Stimulated activated naive CD8-positive, alpha-beta T cell treated with anti-CD3 and anti-CD28 coated beads, Interleukin-15, Interleukin-2, amounts not matched to agents 100 ng/mL and 50 ng/mL, for 24 hours (primary cell): ENCODE results near the gene PTGDR.
A peak's percentile ranks its signal among the peaks of the same experiment; 100 is the strongest.

ENCODE experiments used
- H3K27ac Mint-ChIP-seq: one replicate; pipeline ENCODE4 v1.8.0; 2021; ENCODE audit warnings: mild to moderate bottlenecking, mixed read lengths
- H3K27me3 Mint-ChIP-seq: one replicate; pipeline ENCODE4 v1.8.0; 2021; ENCODE audit warnings: mixed read lengths
- H3K36me3 Mint-ChIP-seq: one replicate; pipeline ENCODE4 v1.8.0; 2021; ENCODE audit warnings: low read depth, mixed read lengths
- H3K4me1 Mint-ChIP-seq: one replicate; pipeline ENCODE4 v1.8.0; 2021; ENCODE audit warnings: low read depth, mixed read lengths
- H3K4me3 Mint-ChIP-seq: one replicate; pipeline ENCODE4 v1.8.0; 2021; ENCODE audit warnings: mild to moderate bottlenecking, mixed read lengths
- H3K9me3 Mint-ChIP-seq: one replicate; pipeline ENCODE4 v1.8.0; 2021; ENCODE audit warnings: mixed read lengths

PTGDR gene

DNA sequence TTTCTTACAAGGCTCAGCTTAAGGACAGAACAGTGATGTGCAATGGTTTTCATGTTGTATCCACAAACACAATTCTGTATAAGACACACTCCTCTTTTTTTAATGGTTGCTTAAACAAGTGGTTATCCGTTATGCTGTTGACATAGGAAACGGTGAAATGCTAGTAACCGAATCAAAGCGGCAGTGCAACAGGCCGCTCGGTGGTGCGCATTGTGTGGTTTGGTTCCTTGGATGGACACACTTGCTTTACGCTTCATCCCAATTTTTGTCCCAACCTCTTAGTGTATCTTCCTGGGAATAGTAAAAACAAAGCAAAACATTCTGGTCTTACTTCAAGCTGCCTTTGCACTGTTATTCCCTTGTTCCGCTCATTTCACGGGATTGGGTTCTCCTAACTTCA, 46.0 kb downstream of the PTGDR start:
- H3K4me3 Mint-ChIP-seq = peak overlapping the region; percentile 91
- peak overlapping the region; percentile 93 for H3K27ac Mint-ChIP-seq
- H3K36me3 Mint-ChIP-seq = peaks cover 16% of the 10 kb centered on the region
- H3K27me3 Mint-ChIP-seq = peaks cover 20% of the 10 kb centered on the region
- no peaks in the 10 kb centered on the region for H3K9me3 Mint-ChIP-seq
- peaks cover 90% of the 10 kb centered on the region for H3K4me1 Mint-ChIP-seq

DNA sequence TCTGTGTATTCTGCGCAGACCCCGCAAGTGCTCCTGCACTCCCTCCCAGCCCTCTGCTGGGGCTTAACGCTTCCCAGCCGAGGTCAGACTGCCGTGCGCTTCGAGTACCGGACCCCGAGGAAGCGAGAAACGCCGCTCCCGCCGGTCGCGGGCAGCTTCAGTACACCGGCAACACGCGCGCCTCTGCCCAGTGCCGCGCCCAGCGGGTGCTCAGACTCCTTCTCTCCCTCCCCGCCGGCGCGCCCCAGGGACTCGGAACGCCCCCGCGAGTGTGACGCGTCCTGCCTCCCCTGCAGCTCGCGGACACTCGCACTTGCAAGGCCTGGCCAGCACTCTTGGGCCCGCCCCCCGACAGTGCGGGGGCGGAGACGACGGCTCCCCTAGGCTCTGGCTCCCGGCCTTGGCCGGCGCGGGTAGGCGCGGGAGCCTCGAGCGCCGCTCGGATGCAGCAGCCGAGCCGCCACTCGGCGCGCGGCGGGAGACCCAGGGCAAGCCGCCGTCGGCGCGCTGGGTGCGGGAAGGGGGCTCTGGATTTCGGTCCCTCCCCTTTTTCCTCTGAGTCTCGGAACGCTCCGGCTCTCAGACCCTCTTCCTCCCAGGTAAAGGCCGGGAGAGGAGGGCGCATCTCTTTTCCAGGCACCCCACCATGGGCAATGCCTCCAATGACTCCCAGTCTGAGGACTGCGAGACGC, 46.6 kb downstream of the PTGDR start, which contains the start of gene PTGER2:
TSS of gene PTGER2 (plus strand) at position 410 of the 692 bp plus-strand sequence. CDS start at position 647, 237 bp downstream.
- peak within 1 kb of the TSS; percentile 93 for H3K27ac Mint-ChIP-seq
- H3K4me3 Mint-ChIP-seq = peak within 1 kb of the TSS; percentile 91
- peaks cover 20% of the 10 kb centered on the region for H3K27me3 Mint-ChIP-seq
- no peaks in the 10 kb centered on the region for H3K9me3 Mint-ChIP-seq
- peaks cover 90% of the 10 kb centered on the region for H3K4me1 Mint-ChIP-seq
- peaks cover 19% of the 10 kb centered on the region for H3K36me3 Mint-ChIP-seq

DNA sequence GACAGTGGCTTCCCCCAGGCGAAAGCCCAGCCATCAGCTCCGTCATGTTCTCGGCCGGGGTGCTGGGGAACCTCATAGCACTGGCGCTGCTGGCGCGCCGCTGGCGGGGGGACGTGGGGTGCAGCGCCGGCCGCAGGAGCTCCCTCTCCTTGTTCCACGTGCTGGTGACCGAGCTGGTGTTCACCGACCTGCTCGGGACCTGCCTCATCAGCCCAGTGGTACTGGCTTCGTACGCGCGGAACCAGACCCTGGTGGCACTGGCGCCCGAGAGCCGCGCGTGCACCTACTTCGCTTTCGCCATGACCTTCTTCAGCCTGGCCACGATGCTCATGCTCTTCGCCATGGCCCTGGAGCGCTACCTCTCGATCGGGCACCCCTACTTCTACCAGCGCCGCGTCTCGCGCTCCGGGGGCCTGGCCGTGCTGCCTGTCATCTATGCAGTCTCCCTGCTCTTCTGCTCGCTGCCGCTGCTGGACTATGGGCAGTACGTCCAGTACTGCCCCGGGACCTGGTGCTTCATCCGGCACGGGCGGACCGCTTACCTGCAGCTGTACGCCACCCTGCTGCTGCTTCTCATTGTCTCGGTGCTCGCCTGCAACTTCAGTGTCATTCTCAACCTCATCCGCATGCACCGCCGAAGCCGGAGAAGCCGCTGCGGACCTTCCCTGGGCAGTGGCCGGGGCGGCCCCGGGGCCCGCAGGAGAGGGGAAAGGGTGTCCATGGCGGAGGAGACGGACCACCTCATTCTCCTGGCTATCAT, 47.3 kb downstream of the PTGDR start:
- Mint-ChIP-seq H3K4me1 (peaks cover 94% of the 10 kb centered on the region), H3K36me3 (peaks cover 25% of the 10 kb centered on the region)

GRCh38 chr14:52315355-52315718, 47.8 kb downstream of the PTGDR start:
- Mint-ChIP-seq H3K4me3 (peak overlapping the region; percentile 91), H3K27me3 (peaks cover 20% of the 10 kb centered on the region), H3K27ac (peak overlapping the region; percentile 87), H3K4me1 (peaks cover 94% of the 10 kb centered on the region), H3K9me3 (peaks cover 8% of the 10 kb centered on the region), H3K36me3 (peaks cover 31% of the 10 kb centered on the region)

More for the DNA sequence above, 47.3 kb downstream of the PTGDR start:
- H3K27ac Mint-ChIP-seq = peak overlapping the region; percentile 87
- H3K4me3 Mint-ChIP-seq = peak overlapping the region; percentile 91
- H3K27me3 Mint-ChIP-seq = peaks cover 20% of the 10 kb centered on the region
- H3K9me3 Mint-ChIP-seq = peaks cover 3% of the 10 kb centered on the region

DNA sequence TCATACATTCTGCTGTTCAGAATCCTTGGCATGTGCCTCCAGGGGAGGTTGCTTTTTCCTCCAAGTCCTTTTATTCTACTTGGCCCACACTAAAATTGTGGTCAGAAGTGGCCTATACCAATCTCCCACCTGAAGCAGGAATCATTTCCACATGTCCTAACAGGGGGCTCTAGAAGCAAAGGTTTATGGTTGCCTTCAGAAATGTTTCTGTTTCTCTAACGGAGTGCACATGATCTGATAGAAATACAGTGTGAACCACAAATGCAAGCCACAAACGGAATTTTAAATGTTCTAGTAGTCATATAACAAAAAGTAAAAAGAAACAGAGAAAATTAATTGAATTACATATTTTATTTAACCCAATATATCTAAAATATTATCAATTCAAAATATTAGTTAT, 50.6 kb downstream of the PTGDR start:
- Mint-ChIP-seq H3K4me3 (peak overlapping the region; percentile 91), H3K4me1 (peaks cover 85% of the 10 kb centered on the region), H3K27me3 (peaks cover 17% of the 10 kb centered on the region), H3K9me3 (peaks cover 27% of the 10 kb centered on the region), H3K36me3 (peaks cover 58% of the 10 kb centered on the region), H3K27ac (peak overlapping the region; percentile 56)

DNA sequence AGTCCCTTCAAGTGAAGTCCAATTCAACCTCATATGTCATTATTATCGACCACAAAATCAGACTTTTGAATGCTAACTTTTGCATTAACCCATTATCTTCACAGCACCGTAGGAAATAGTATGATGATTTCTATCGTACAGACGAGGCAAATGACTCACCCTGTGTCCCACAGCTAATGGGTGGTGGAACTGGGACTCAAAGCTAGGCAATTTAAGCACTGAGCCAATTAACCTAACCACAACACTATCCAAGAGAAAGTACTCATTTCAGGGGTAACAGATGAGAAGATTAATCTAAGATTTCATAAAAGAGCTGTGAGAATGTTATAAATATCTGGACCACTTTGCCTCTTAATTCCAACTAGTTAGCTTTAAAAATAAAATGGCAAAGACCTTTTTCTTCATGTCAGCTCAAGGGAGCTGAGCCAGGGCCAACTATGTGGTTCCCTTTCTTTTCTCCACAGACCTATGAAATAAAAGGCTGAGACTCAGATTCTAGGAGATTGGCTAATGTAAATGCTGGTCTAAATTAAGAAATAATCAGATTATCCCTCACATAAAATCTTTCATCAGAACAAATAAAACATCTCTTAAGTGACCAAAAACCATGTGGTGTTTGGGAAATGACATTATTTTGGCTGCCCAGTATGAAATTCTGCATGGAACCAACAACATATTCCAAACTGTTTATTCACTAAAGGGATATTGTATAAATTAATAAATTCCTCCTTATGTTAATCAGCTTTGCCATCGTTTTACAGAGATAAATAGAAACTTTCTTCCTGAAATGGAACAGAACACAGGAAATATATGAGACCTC, 51.5 kb downstream of the PTGDR start:
- Mint-ChIP-seq H3K27me3 (peaks cover 14% of the 10 kb centered on the region), H3K4me3 (peak overlapping the region; percentile 91), H3K4me1 (peaks cover 80% of the 10 kb centered on the region), H3K36me3 (peaks cover 67% of the 10 kb centered on the region), H3K9me3 (peaks cover 27% of the 10 kb centered on the region), H3K27ac (peak overlapping the region; percentile 36)

DNA sequence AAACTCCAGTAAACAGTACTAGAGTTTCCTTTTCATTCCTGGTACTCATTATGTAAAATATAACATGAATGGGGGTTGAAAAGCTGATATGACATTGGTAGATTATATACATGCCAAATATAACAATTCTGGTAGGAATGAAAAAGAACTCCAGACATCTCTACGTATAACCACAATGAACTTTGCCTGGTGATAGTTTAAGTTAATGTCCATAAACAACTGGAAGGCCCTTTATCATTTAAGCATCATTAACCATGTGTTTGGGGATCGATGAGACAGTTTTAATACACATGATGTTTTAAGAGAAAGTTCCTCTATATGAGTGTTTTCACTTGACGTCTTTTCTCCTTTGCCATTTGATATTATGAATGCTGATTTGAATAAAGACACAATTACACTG, 52.4 kb downstream of the PTGDR start:
- peak overlapping the region; percentile 30 for H3K4me3 Mint-ChIP-seq

GRCh38 chr14:52325126-52325525, 57.6 kb downstream of the PTGDR start:
- Mint-ChIP-seq H3K36me3 (peaks cover 68% of the 10 kb centered on the region), H3K27ac (peak overlapping the region; percentile 67), H3K4me1 (peaks cover 83% of the 10 kb centered on the region), H3K9me3 (peaks cover 21% of the 10 kb centered on the region), H3K27me3 (no peaks in the 10 kb centered on the region), H3K4me3 (peak overlapping the region; percentile 15)

More for the DNA sequence above, 52.4 kb downstream of the PTGDR start:
- H3K27ac Mint-ChIP-seq = no peak overlapping the region
- H3K27me3 Mint-ChIP-seq = peaks cover 14% of the 10 kb centered on the region
- H3K4me1 Mint-ChIP-seq = peaks cover 83% of the 10 kb centered on the region
- H3K36me3 Mint-ChIP-seq = peaks cover 67% of the 10 kb centered on the region
- H3K9me3 Mint-ChIP-seq = peaks cover 27% of the 10 kb centered on the region

- H3K4me3 Mint-ChIP-seq = peak overlapping the region; percentile 15
These were observed 58.1 kb downstream of the PTGDR start for GRCh38 chr14:52325630-52326029.

More at GRCh38 chr14:52325630-52326029, 58.1 kb downstream of the PTGDR start:
- Mint-ChIP-seq H3K27ac (peak overlapping the region; percentile 49), H3K9me3 (peaks cover 19% of the 10 kb centered on the region), H3K36me3 (peaks cover 67% of the 10 kb centered on the region), H3K27me3 (no peaks in the 10 kb centered on the region), H3K4me1 (peaks cover 82% of the 10 kb centered on the region)
